ENCODE data around the gene APLNR. TPM values are rescaled to one million over a fixed set of nuclear protein-coding genes. Genes with fewer than 3 reads are reported as not detected.

Gene APLNR
- polyA plus RNA-seq, 5 donors: 126 to 174 (median 152) TPM

Other genes starting within 250 kb of the APLNR start
- gene OR5AK2, start 248.3 kb downstream of the APLNR start, polyA plus RNA-seq (ENCODE audit: insufficient read depth in 1 of 5, insufficient read length in 5 of 5, low replicate concordance in 1 of 5): under 1 TPM in 4 of 5 donors, not detected in 1; 0.18 to 0.38 (median 0.28) TPM
- 1 to 10 TPM; 2.2 to 3.4 (median 2.9) TPM for gene LRRC55, start 55.3 kb downstream of the APLNR start, polyA plus RNA-seq (ENCODE audit: insufficient read depth in 1 of 5, insufficient read length in 5 of 5, low replicate concordance in 1 of 5)
- gene TNKS1BP1, start 87.7 kb upstream of the APLNR start, polyA plus RNA-seq (ENCODE audit: insufficient read depth in 1 of 5, insufficient read length in 5 of 5, low replicate concordance in 1 of 5): 100 to 1,000 TPM; 100 to 159 (median 115) TPM
- 100 to 1,000 TPM; 151 to 215 (median 166) TPM for gene SSRP1, start 98.6 kb upstream of the APLNR start, polyA plus RNA-seq (ENCODE audit: insufficient read depth in 1 of 5, insufficient read length in 5 of 5, low replicate concordance in 1 of 5)
- under 1 TPM in 4 of 5 donors, not detected in 1; 0.16 to 0.28 (median 0.23) TPM for gene P2RX3, start 101.1 kb upstream of the APLNR start, polyA plus RNA-seq (ENCODE audit: insufficient read depth in 1 of 5, insufficient read length in 5 of 5, low replicate concordance in 1 of 5)
- 1 to 10 TPM in 2 of 5 donors, under 1 TPM in 3; 0.48 to 1.5 (median 0.77) TPM for gene PRG3, start 143.9 kb upstream of the APLNR start, polyA plus RNA-seq (ENCODE audit: insufficient read depth in 1 of 5, insufficient read length in 5 of 5, low replicate concordance in 1 of 5)
- gene PRG2, start 153.4 kb upstream of the APLNR start, polyA plus RNA-seq (ENCODE audit: insufficient read depth in 1 of 5, insufficient read length in 5 of 5, low replicate concordance in 1 of 5): 1 to 10 TPM; 1.2 to 1.8 (median 1.3) TPM
- gene SLC43A3, start 189.9 kb upstream of the APLNR start, polyA plus RNA-seq (ENCODE audit: insufficient read depth in 1 of 5, insufficient read length in 5 of 5, low replicate concordance in 1 of 5): 10 to 100 TPM; 36.9 to 47.7 (median 39.3) TPM
- gene RTN4RL2, start 223.3 kb upstream of the APLNR start, polyA plus RNA-seq (ENCODE audit: insufficient read depth in 1 of 5, insufficient read length in 5 of 5, low replicate concordance in 1 of 5): 1 to 10 TPM; 1.3 to 4.5 (median 1.6) TPM